ENCODE results near the gene GPR39. TPM values are rescaled to one million over a fixed set of nuclear protein-coding genes. Genes with fewer than 3 reads are reported as not detected.

The GPR39 gene
- total RNA-seq, 4 donors from 2014 or later: 0.13 to 1.3 TPM; not detected in 2

DNA sequence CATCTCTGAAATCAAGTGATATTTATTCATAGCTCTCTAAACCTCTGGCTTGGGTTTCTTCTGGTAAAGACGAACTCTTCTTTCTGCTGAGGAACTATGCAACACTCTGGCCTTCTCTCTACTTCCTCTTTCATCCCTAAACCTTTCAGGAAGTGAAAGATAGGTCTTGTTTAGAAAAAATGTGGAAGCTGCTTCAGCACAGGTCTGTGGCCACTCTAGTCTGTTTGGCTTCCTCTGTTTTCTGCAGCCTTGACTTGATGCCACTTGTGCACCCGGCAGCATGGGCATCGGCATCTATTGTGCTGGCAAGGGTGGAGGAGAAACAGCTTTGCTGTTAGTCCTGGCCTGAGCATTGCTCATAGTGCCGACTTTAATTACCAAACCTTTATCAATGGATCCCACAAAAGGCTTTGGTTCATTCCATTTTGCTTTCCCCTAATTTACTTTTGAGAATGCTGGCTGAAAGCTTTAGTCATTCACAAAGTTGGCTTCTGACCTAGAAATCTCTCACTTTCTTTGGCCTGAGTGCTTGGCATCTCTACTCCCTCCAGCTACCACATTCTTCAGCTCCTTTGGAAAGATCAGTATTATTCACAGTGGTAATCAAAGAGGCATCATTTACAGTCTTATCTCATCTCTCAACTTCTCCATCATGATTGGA lies 32.0 kb upstream of the GPR39 start:
- Histone ChIP-seq H3K4me1 (peaks cover 0 to 3% (median 0%) of the 10 kb centered on the region in 4 donors), H3K4me3 (no peak overlapping the region), H3K36me3 (no peaks in the 10 kb centered on the region), H3K9me3 (peaks cover 0 to 6% (median 3%) of the 10 kb centered on the region in 4 donors), H3K27me3 (no peaks in the 10 kb centered on the region), H3K27ac (replicated peaks in 1 of 4) (no peak overlapping the region)
- no peak for DNase-seq (ENCODE audit: extremely low spot score)
- WGBS: 64% methylated on average over 4 of the region's 4 CpGs
- TF ChIP-seq POLR2A (IDR thresholded peaks at IDR 0.05; ENCODE audit: low read depth) (no peak), POLR2AphosphoS5 (IDR thresholded peaks at IDR 0.05) (no peak), EP300 (IDR thresholded peaks at IDR 0.05) (no peak)
- TF ChIP-seq, protein P1, sequence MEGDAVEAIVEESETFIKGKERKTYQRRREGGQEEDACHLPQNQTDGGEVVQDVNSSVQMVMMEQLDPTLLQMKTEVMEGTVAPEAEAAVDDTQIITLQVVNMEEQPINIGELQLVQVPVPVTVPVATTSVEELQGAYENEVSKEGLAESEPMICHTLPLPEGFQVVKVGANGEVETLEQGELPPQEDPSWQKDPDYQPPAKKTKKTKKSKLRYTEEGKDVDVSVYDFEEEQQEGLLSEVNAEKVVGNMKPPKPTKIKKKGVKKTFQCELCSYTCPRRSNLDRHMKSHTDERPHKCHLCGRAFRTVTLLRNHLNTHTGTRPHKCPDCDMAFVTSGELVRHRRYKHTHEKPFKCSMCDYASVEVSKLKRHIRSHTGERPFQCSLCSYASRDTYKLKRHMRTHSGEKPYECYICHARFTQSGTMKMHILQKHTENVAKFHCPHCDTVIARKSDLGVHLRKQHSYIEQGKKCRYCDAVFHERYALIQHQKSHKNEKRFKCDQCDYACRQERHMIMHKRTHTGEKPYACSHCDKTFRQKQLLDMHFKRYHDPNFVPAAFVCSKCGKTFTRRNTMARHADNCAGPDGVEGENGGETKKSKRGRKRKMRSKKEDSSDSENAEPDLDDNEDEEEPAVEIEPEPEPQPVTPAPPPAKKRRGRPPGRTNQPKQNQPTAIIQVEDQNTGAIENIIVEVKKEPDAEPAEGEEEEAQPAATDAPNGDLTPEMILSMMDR (IDR thresholded peaks at IDR 0.05): no peak
- intact Hi-C loops (cut with DNase I): no loop called here

DNA sequence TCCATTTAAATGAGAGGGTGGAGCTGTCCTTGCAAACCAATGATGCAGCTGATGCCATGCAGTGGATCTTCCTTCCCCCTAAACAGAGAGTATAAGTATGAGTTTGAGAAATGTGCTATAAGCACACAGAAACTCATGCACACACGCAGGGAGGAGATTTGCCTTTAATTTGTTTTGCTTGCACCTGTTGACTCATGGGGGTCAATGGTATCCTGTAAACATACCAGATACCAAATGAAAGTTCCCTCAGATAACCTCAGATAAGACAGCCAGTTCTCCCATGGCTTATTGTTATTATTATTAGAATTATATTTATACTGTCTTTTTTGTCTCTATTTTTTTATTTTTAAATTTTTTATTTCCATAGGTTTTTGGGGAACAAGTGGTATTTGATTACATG lies 29.5 kb upstream of the GPR39 start:
- no peak for DNase-seq (ENCODE audit: extremely low spot score)
- Histone ChIP-seq H3K9me3 (peaks cover 0 to 6% (median 0%) of the 10 kb centered on the region in 4 donors), H3K4me1 (peaks cover 0 to 3% (median 0%) of the 10 kb centered on the region in 4 donors), H3K27ac (replicated peaks in 1 of 4) (no peak overlapping the region), H3K4me3 (no peak overlapping the region), H3K27me3 (peaks cover 0 to 6% (median 0%) of the 10 kb centered on the region in 4 donors), H3K36me3 (no peaks in the 10 kb centered on the region)
- intact Hi-C loops (cut with DNase I): no loop called here
- WGBS: 75% methylated on average over 1 of the region's 1 CpG
- TF ChIP-seq POLR2A (IDR thresholded peaks at IDR 0.05; ENCODE audit: low read depth) (no peak), POLR2AphosphoS5 (IDR thresholded peaks at IDR 0.05) (no peak), EP300 (IDR thresholded peaks at IDR 0.05) (no peak)
- TF ChIP-seq, protein P1 (IDR thresholded peaks at IDR 0.05): no peak

DNA sequence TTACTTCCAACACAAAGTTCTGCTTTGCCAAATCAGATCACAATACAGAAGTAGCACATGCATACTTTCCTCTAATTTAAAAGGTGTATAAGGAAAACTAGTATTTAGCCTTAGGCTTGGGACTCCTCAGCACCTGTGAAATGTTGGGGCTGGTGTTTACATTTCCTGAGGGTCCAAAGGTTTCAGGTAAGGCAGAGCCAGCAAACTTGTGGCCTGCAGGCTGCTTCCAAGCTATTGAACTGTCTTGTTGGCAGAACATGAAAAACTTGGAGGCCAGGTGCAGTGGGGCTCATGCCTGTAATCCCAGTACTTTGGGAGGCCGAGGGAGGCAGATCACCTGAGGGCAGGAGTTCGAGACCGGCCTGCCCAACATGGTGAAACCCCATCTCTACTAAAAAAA lies 26.5 kb upstream of the GPR39 start:
- Histone ChIP-seq H3K9me3 (peaks cover 0 to 6% (median 0%) of the 10 kb centered on the region in 4 donors), H3K27ac (replicated peaks in 1 of 4) (no peak overlapping the region), H3K27me3 (peaks cover 0 to 6% (median 0%) of the 10 kb centered on the region in 4 donors), H3K4me3 (no peak overlapping the region), H3K4me1 (no peaks in the 10 kb centered on the region), H3K36me3 (no peaks in the 10 kb centered on the region)
- no peak for DNase-seq (ENCODE audit: extremely low spot score)
- intact Hi-C loops (cut with DNase I): no loop called here
- TF ChIP-seq POLR2A (IDR thresholded peaks at IDR 0.05; ENCODE audit: low read depth) (no peak), POLR2AphosphoS5 (IDR thresholded peaks at IDR 0.05) (no peak), EP300 (IDR thresholded peaks at IDR 0.05) (no peak)
- TF ChIP-seq, protein P1 (IDR thresholded peaks at IDR 0.05): no peak
- WGBS: 95% methylated on average over 3 of the region's 3 CpGs

DNA sequence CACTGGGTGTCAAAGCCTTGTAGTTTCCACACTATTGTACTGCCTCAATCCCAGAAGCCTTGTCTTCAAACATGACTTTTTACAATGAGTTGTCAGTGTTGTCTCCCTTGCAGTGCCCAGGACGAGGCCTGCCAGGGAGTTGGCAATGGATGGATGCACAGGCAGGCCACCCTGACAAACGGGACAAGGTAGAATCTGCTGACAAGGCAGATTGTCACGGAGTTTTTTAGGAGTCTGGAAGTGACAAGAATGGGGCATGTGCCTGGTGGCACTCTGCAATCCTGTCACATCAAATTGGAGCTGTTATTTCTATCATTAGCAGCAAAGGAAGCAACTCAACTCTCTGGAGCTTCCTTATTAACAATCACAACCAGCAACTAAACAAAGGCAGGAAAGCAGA lies 25.2 kb upstream of the GPR39 start:
- DNase-seq (ENCODE audit: extremely low spot score): peak; percentile 78
- intact Hi-C loops (cut with DNase I): no loop called here
- Histone ChIP-seq H3K27ac (replicated peaks in 1 of 4) (no peak overlapping the region), H3K9me3 (peaks cover 0 to 6% (median 0%) of the 10 kb centered on the region in 4 donors), H3K27me3 (peaks cover 0 to 6% (median 0%) of the 10 kb centered on the region in 4 donors), H3K4me1 (no peaks in the 10 kb centered on the region), H3K4me3 (no peak overlapping the region), H3K36me3 (no peaks in the 10 kb centered on the region)
- WGBS: 45% methylated on average over 3 of the region's 3 CpGs
- TF ChIP-seq, protein P1 (IDR thresholded peaks at IDR 0.05): no peak
- TF ChIP-seq POLR2A (IDR thresholded peaks at IDR 0.05; ENCODE audit: low read depth): no peak
- no peak for TF ChIP-seq EP300 (IDR thresholded peaks at IDR 0.05)
- TF ChIP-seq POLR2AphosphoS5 (IDR thresholded peaks at IDR 0.05): no peak

Measured in esophagus muscularis mucosa (tissue), 4 donors.